Erythroblast (primary cell): ENCODE data around the gene PLXNC1.

Source experiments
- GATA1 ChIP-seq: IDR thresholded peaks from 2 replicates; pipeline ENCODE4 v1.6.1; 2011; ENCODE audit warnings: low read depth, mild to moderate bottlenecking, control low read depth, low read length, moderate library complexity
- POLR2A ChIP-seq: IDR thresholded peaks from 2 replicates; pipeline ENCODE4 v1.6.1; 2011; ENCODE audit warnings: mild to moderate bottlenecking, low read length

- TF ChIP-seq POLR2A (no peak), GATA1 (no peak)
Measured at GRCh38 chr12:94326727-94327126, 178.3 kb downstream of the PLXNC1 start.
